Transverse colon (tissue), 4 donors: ENCODE results near the gene AGAP1. TPM values are rescaled to one million over a fixed set of nuclear protein-coding genes. Genes with fewer than 3 reads are reported as not detected.

Experiments used
- DNase-seq: peaks from one replicate; pipeline ENCODE4 v3.0.0-alpha.2; 2019
- H3K27ac ChIP-seq, 4 donors: fragments of 200-600 bp; sonication (generic); 2 replicates each; pipeline ENCODE4 v1.5.1; 2016 to 2018; ENCODE audit warnings: inconsistent platforms in 4 of 4
- H3K27me3 ChIP-seq: fragments of 200-600 bp; sonication (generic); 2 replicates; pipeline ENCODE4 v1.5.1; 2017; ENCODE audit warnings: inconsistent platforms
- H3K36me3 ChIP-seq, 4 donors: fragments of 200-600 bp; sonication (generic); 2 replicates each; pipeline ENCODE4 v1.5.1; 2017 to 2019; ENCODE audit warnings: inconsistent platforms in 4 of 4
- H3K4me1 ChIP-seq, 4 donors: fragments of 200-600 bp; sonication (generic); 2 replicates each; pipeline ENCODE4 v1.5.1; 2017 to 2020; ENCODE audit warnings: inconsistent platforms in 4 of 4
- H3K4me3 ChIP-seq, 4 donors: fragments of 200-600 bp; sonication (generic); 1 replicate in 1 of 4; 2 replicates in 3 of 4; pipeline versions ENCODE4 v1.5.1 to v1.6.1; 2017 to 2019; ENCODE audit warnings: inconsistent platforms in 4 of 4
- H3K9me3 ChIP-seq, 2 donors: fragments of 200-600 bp; sonication (generic); 2 replicates each; pipeline ENCODE4 v1.5.1; 2017 to 2019; ENCODE audit warnings: inconsistent platforms in 2 of 2
- CTCF ChIP-seq, 5 experiments: fragments of 200-600 bp in 3 of 5; fragments of 450-650 bp in 2 of 5; sonication (generic) in 3 of 5; IDR thresholded peaks; 1 replicate in 2 of 5; 2 replicates in 3 of 5; pipeline ENCODE4 v1.5.1; 2016 to 2017; ENCODE audit warnings: antibody characterized with exemption in 5 of 5, inconsistent platforms in 3 of 5, mild to moderate bottlenecking in 2 of 5, moderate library complexity in 1 of 5
- EP300 ChIP-seq: sonication (generic); formaldehyde crosslinking; IDR thresholded peaks from one replicate; pipeline ENCODE4 v1.6.1; 2017; ENCODE audit warnings: antibody characterized with exemption, low read depth
- POLR2A ChIP-seq: fragments of 450-650 bp; IDR thresholded peaks from one replicate; pipeline ENCODE4 v1.6.1; 2016; ENCODE audit warnings: antibody characterized with exemption, mild to moderate bottlenecking, moderate library complexity
- POLR2AphosphoS5 ChIP-seq, 3 donors: sonication (generic); formaldehyde crosslinking; IDR thresholded peaks; one replicate each; pipeline ENCODE4 v1.6.1; 2016; ENCODE audit warnings: antibody characterized with exemption in 3 of 3
- WGBS, 2 donors: methylation state at CpG; one replicate each; pipeline ENCODE4 v1.1.5; 2018; ENCODE audit warnings: low coverage in 1 of 2; 5-methylcytosine and 5-hydroxymethylcytosine counted together
- in situ Hi-C, 4 donors: fragments of 200-750 bp; cut with MboI; loops; one replicate each; pipeline versions ENCODE4 v1.15.0 to v1.15.1; 2017; ENCODE audit warnings: low sequenced_read_pairs in 3 of 4, low pct_ligation_motif_present in 1 of 4, low pct_unique_long_range_greater_than_20kb in 1 of 4
- intact Hi-C: fragments of 100-400 bp; cut with DNase I; formaldehyde crosslinking; loops from one replicate; pipeline ENCODE4 v1.15.1; 2023; ENCODE audit warnings: low total_unique reads
- total RNA-seq, 4 donors: library from RNA; depleted of rRNA; stranded (reverse); fragments of >200 nt; gene quantifications; one replicate each; pipeline ENCODE4 v1.1.0, GENCODE V29; 2016

Gene AGAP1
- total RNA-seq, 4 donors from 2014 or later = 56.1 to 96.9 (median 71.2) TPM

GRCh38 chr2:235527806-235528469 is 34.1 kb downstream of the AGAP1 start:
- Histone ChIP-seq H3K4me3 (no peak overlapping the region), H3K27ac (no peak overlapping the region), H3K36me3 (no peaks in the 10 kb centered on the region), H3K27me3 (no peaks in the 10 kb centered on the region), H3K4me1 (peaks cover 0 to 12% (median 2%) of the 10 kb centered on the region in 4 donors), H3K9me3 (no peaks in the 10 kb centered on the region)
- DNase-seq = no peak
- TF ChIP-seq POLR2AphosphoS5 (IDR thresholded peaks at IDR 0.05) (no peak), EP300 (no peak), CTCF (IDR thresholded peaks at IDR 0.05) (no peak), POLR2A (no peak)
- intact Hi-C loops = no loop called here
- in situ Hi-C loops = no loop called here
- 65 to 90% methylated on average over 3 to 7 of the region's 7 CpGs for WGBS, 2 donors

- DNase-seq = no peak
- TF ChIP-seq EP300 (no peak), POLR2A (no peak), CTCF (IDR thresholded peaks at IDR 0.05) (no peak), POLR2AphosphoS5 (IDR thresholded peaks at IDR 0.05) (no peak)
- no peak overlapping the region for H3K27ac ChIP-seq
- no peaks in the 10 kb centered on the region for H3K9me3 ChIP-seq
- no peak overlapping the region for H3K4me3 ChIP-seq
- H3K4me1 ChIP-seq = peaks cover 4 to 17% (median 5%) of the 10 kb centered on the region in 4 donors
- in situ Hi-C loops = no loop called here
- H3K27me3 ChIP-seq = no peaks in the 10 kb centered on the region
- WGBS, 2 donors = 76% methylated on average over 3 of the region's 3 CpGs; no CpG with 5 or more reads in 1 of the 2 donors
- H3K36me3 ChIP-seq = no peaks in the 10 kb centered on the region
- intact Hi-C loops = no loop called here
Observed at GRCh38 chr2:235529621-235530020, 35.8 kb downstream of the AGAP1 start.

GRCh38 chr2:235530735-235531134 is 36.9 kb downstream of the AGAP1 start:
- WGBS, 2 donors = 94 to 100% methylated on average over 1 to 4 of the region's 5 CpGs
- in situ Hi-C loops = no loop called here
- DNase-seq = no peak
- TF ChIP-seq POLR2A = no peak
- no peak for TF ChIP-seq CTCF (IDR thresholded peaks at IDR 0.05)
- no peak for TF ChIP-seq EP300
- TF ChIP-seq POLR2AphosphoS5 (IDR thresholded peaks at IDR 0.05) = no peak
- H3K27me3 ChIP-seq = no peaks in the 10 kb centered on the region
- no peak overlapping the region for H3K4me3 ChIP-seq
- no peak overlapping the region for H3K27ac ChIP-seq
- H3K4me1 ChIP-seq = peaks cover 4 to 26% (median 11%) of the 10 kb centered on the region in 4 donors
- no peaks in the 10 kb centered on the region for H3K9me3 ChIP-seq
- H3K36me3 ChIP-seq = no peaks in the 10 kb centered on the region
- intact Hi-C loops = no loop called here

- Histone ChIP-seq H3K27me3 (no peaks in the 10 kb centered on the region), H3K4me3 (no peak overlapping the region), H3K9me3 (no peaks in the 10 kb centered on the region), H3K27ac (peak overlapping the region in 2 of 4 donors; percentile 8 to 10), H3K4me1 (peaks cover 4 to 27% (median 11%) of the 10 kb centered on the region in 4 donors), H3K36me3 (no peaks in the 10 kb centered on the region)
- WGBS, 2 donors = 58% methylated on average over 5 of the region's 5 CpGs; no CpG with 5 or more reads in 1 of the 2 donors
- DNase-seq = no peak
- intact Hi-C loops = no loop called here
- TF ChIP-seq POLR2AphosphoS5 (IDR thresholded peaks at IDR 0.05) = no peak
- TF ChIP-seq POLR2A = no peak
- TF ChIP-seq EP300 = no peak
- TF ChIP-seq CTCF (IDR thresholded peaks at IDR 0.05) = no peak
- in situ Hi-C loops = no loop called here
Observed at GRCh38 chr2:235532307-235532706, 38.5 kb downstream of the AGAP1 start.
